CD14-positive monocyte (primary cell): ENCODE measurements around the gene AMBRA1. TPM values are rescaled to one million over a fixed set of nuclear protein-coding genes. Genes with fewer than 3 reads are reported as not detected.
A peak's percentile ranks its signal among the peaks of the same experiment; 100 is the strongest.

Experiments
- DNase-seq, 3 donors: peaks; one replicate each; pipeline ENCODE4 v3.0.0-alpha.2; 2011 to 2022
- H2AFZ ChIP-seq: 2 replicates; pipeline ENCODE4 v1.6.0; 2012; ENCODE audit warnings: mild to moderate bottlenecking, low read depth, low read length, inconsistent platforms; ENCODE audit not compliant: insufficient read depth, poor library complexity, severe bottlenecking
- H3K27ac ChIP-seq, 2 donors: 1 replicate in 1 of 2; 2 replicates in 1 of 2; pipeline ENCODE4 v1.5.1; 2012 to 2013; ENCODE audit warnings: low read length in 2 of 2, control low read depth in 1 of 2, inconsistent platforms in 1 of 2, low read depth in 1 of 2, mild to moderate bottlenecking in 1 of 2
- H3K27me3 ChIP-seq, 2 donors: one replicate each; pipeline versions ENCODE4 v1.6.0 to v1.6.1; 2011 to 2013; ENCODE audit warnings: low read length in 2 of 2; ENCODE audit not compliant: control insufficient read depth in 2 of 2, insufficient read depth in 2 of 2
- H3K36me3 ChIP-seq, 2 donors: replicated peaks in 1 of 2; 1 replicate in 1 of 2; 2 replicates in 1 of 2; pipeline versions ENCODE4 v1.5.1 to v1.6.1; 2012 to 2013; ENCODE audit warnings: low read length in 2 of 2, control low read depth in 1 of 2, inconsistent platforms in 1 of 2, mild to moderate bottlenecking in 1 of 2; ENCODE audit not compliant: insufficient read depth in 2 of 2, control insufficient read depth in 1 of 2
- H3K4me1 ChIP-seq, 2 donors: 1 replicate in 1 of 2; 2 replicates in 1 of 2; pipeline versions ENCODE4 v1.5.1 to v1.6.1; 2012 to 2013; ENCODE audit warnings: low read length in 2 of 2, control low read depth in 1 of 2, inconsistent platforms in 1 of 2, mild to moderate bottlenecking in 1 of 2, moderate library complexity in 1 of 2; ENCODE audit not compliant: insufficient read depth in 2 of 2, control insufficient read depth in 1 of 2
- H3K4me2 ChIP-seq: replicated peaks from 2 replicates; pipeline ENCODE3; 2012; ENCODE audit warnings: low read length, moderate library complexity, mild to moderate bottlenecking; ENCODE audit not compliant: poor library complexity, severe bottlenecking; ENCODE audit errors: extremely low read depth
- H3K4me3 ChIP-seq, 3 experiments: fragments of 200-600 bp in 1 of 3; sonication (generic) in 1 of 3; replicated peaks in 1 of 3; 1 replicate in 2 of 3; 2 replicates in 1 of 3; pipeline ENCODE4 v1.5.1; 2011 to 2013; ENCODE audit warnings: low read length in 3 of 3, mild to moderate bottlenecking in 3 of 3, control low read depth in 2 of 3, low read depth in 2 of 3, inconsistent platforms in 1 of 3, moderate library complexity in 1 of 3
- H3K79me2 ChIP-seq: 2 replicates; pipeline ENCODE4 v1.6.0; 2012; ENCODE audit warnings: mild to moderate bottlenecking, control low read depth, inconsistent platforms, low read length, moderate library complexity; ENCODE audit not compliant: insufficient read depth
- H3K9ac ChIP-seq: 2 replicates; pipeline ENCODE4 v1.6.0; 2017; ENCODE audit warnings: low read length, mild to moderate bottlenecking; ENCODE audit not compliant: insufficient read depth, poor library complexity, severe bottlenecking
- H3K9me3 ChIP-seq, 2 donors: replicated peaks in 1 of 2; 1 replicate in 1 of 2; 2 replicates in 1 of 2; pipeline versions ENCODE4 v1.5.1 to v1.6.1; 2012 to 2013; ENCODE audit warnings: low read length in 2 of 2, control low read depth in 1 of 2; ENCODE audit not compliant: control insufficient read depth in 1 of 2, insufficient read depth in 1 of 2
- H4K20me1 ChIP-seq: 2 replicates; pipeline ENCODE4 v1.6.0; 2012; ENCODE audit warnings: mild to moderate bottlenecking, low read length, control low read depth, moderate library complexity; ENCODE audit not compliant: insufficient read depth
- H3K27ac Mint-ChIP-seq, 7 donors: one replicate each; pipeline ENCODE4 v1.8.0; 2020; ENCODE audit warnings: mild to moderate bottlenecking in 7 of 7, mixed read lengths in 7 of 7, moderate library complexity in 6 of 7, inconsistent platforms in 2 of 7
- H3K27me3 Mint-ChIP-seq, 3 donors: one replicate each; pipeline ENCODE4 v1.8.0; 2021 to 2022; ENCODE audit warnings: low read depth in 3 of 3, mild to moderate bottlenecking in 3 of 3, mixed read lengths in 3 of 3, moderate library complexity in 3 of 3, inconsistent platforms in 1 of 3
- H3K36me3 Mint-ChIP-seq, 2 donors: one replicate each; pipeline ENCODE4 v1.8.0; 2020; ENCODE audit warnings: mixed read lengths in 2 of 2, inconsistent platforms in 1 of 2, mild to moderate bottlenecking in 1 of 2
- H3K4me1 Mint-ChIP-seq: one replicate; pipeline ENCODE4 v1.8.0; 2020; ENCODE audit warnings: mild to moderate bottlenecking, mixed read lengths
- H3K4me3 Mint-ChIP-seq, 2 donors: one replicate each; pipeline ENCODE4 v1.8.0; 2020; ENCODE audit warnings: mild to moderate bottlenecking in 2 of 2, mixed read lengths in 2 of 2, moderate library complexity in 1 of 2
- H3K9me3 Mint-ChIP-seq, 7 donors: one replicate each; pipeline ENCODE4 v1.8.0; 2020 to 2022; ENCODE audit warnings: mixed read lengths in 7 of 7, mild to moderate bottlenecking in 6 of 7, moderate library complexity in 6 of 7, inconsistent platforms in 2 of 7
- CTCF ChIP-seq: fragments of 200-600 bp; IDR thresholded peaks from one replicate; pipeline ENCODE4 v1.8.0; 2022; ENCODE audit warnings: antibody characterized with exemption, mild to moderate bottlenecking
- WGBS: methylation state at CpG from one replicate; pipeline ENCODE4 v1.1.5; 2013; ENCODE audit warnings: missing lambda C conversion rate; ENCODE audit not compliant: insufficient coverage; 5-methylcytosine and 5-hydroxymethylcytosine counted together
- intact Hi-C, 2 donors: fragments of 100-400 bp; cut with micrococcal nuclease; formaldehyde crosslinking; loops; one replicate each; pipeline versions ENCODE4 v1.15.0 to v1.15.1; 2023
- polyA plus RNA-seq, 3 donors: library from polyadenylated mRNA; depleted of rRNA in 1 of 3; unstranded in 2 of 3; stranded (reverse) in 1 of 3; fragments of 300-500 nt in 2 of 3; fragments of >200 nt in 1 of 3; fragmentation: Illumina TruSeq in 2 of 3; gene quantifications; 1 replicate in 2 of 3; 2 replicates in 1 of 3; pipeline ENCODE4 v1.2.3, GENCODE V29; 2012 to 2021

AMBRA1 gene
- polyA plus RNA-seq, 3 donors = 2.1 to 6.1 (median 3.8) TPM

DNA sequence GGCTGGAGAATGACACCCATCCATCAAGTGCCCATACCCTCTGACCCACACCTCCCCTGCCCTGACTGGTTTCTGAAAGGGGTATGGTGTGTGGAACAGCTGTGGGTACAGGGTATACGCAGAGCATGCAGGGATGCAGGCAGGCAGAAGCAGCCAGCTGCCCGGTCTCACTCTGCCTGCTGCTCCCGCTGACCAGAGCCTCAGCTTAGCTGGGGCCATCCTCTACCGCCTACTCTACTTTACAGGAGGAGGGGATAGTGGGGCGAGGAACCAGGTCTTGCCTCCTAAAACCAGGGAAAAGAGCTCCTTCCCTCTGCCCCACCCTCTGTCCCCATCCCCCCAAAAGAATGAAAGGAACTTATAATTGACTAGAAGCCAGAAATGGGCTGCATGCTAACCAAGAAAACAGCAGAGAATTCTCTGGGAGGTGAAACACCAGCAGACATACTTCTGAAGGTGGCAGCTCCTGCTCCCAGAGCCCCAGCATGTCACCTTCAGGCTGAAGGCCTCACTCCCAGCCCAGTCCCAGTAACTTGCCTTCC lies 189.3 kb downstream of the AMBRA1 start:
- no peaks in the 10 kb centered on the region for H3K9me3 Mint-ChIP-seq
- no CpG with 5 or more reads among the region's 5 CpGs for WGBS
- no peak for TF ChIP-seq CTCF
- Histone ChIP-seq H3K4me2 (no peak overlapping the region), H3K9me3 (no peaks in the 10 kb centered on the region), H3K4me1 (no peaks in the 10 kb centered on the region), H3K79me2 (no peaks in the 10 kb centered on the region), H3K9ac (no peak overlapping the region), H3K36me3 (peaks cover 44 to 80% of the 10 kb centered on the region in 2 donors), H3K27ac (no peak overlapping the region), H4K20me1 (no peaks in the 10 kb centered on the region), H3K27me3 (no peaks in the 10 kb centered on the region), H2AFZ (no peak overlapping the region), H3K4me3 (no peak overlapping the region)
- H3K4me1 Mint-ChIP-seq = no peaks in the 10 kb centered on the region
- peaks cover 53 to 76% of the 10 kb centered on the region in 2 donors for H3K36me3 Mint-ChIP-seq
- H3K4me3 Mint-ChIP-seq = no peak overlapping the region
- H3K27me3 Mint-ChIP-seq = peaks cover 0 to 1% (median 0%) of the 10 kb centered on the region in 3 donors
- DNase-seq = no peak
- intact Hi-C loops = no loop called here
- H3K27ac Mint-ChIP-seq = no peak overlapping the region

DNA sequence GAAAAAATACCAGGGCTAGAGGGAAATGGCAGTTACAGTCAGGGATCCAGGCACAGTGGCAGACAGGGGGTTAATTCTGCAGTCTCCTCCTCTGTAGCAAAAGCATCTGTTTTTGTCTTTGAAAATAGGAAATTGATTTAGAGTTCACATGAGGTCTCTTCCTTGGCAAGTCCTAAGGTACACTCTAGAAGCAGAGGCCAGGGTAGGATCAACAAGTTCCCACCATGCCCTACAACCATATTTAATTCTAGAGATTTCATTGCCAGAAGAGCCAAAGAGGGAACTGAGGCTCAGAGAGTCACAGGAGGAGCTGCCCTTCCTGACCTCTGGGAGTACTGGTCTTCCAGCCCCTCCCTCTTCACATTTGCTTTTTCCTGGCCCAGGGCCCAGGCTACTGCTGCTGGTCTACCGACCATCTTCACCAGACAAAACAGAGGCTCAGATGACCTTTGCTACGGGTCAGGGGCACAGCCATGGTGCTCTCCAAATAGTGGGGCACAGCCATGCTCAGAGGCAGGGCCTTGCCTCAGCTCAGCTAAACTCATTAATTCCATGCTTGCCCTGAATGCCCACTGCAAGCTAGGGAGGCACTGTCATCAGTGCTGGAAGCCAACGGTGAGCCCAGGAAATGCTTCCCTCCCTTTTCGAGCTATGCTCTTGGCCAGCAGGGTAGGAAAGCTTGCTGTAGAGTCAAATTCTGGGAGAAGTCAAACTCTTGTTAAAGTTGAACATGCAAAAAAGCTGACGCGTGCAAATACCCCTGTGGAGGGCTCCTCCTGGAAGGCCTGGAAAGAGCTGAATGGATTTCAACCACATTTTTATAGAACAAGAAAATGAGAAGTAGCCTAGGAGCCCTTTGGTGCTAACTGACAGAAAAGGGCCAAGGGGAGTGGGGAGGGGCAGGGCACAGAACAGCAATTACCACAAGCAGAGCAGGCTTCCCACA lies 190.6 kb downstream of the AMBRA1 start:
- TF ChIP-seq CTCF = no peak
- WGBS = 100% methylated on average over 5 of the region's 6 CpGs
- no peak overlapping the region for H3K4me2 ChIP-seq
- no peak overlapping the region for H3K4me3 ChIP-seq
- H2AFZ ChIP-seq = no peak overlapping the region
- H3K27me3 ChIP-seq = no peaks in the 10 kb centered on the region
- Mint-ChIP-seq H3K27ac (peak overlapping the region in 1 of 7 donors; percentile 43), H3K9me3 (no peaks in the 10 kb centered on the region), H3K4me3 (no peak overlapping the region), H3K36me3 (peaks cover 47 to 72% of the 10 kb centered on the region in 2 donors), H3K27me3 (peaks cover 0 to 1% (median 0%) of the 10 kb centered on the region in 3 donors), H3K4me1 (no peaks in the 10 kb centered on the region)
- no peaks in the 10 kb centered on the region for H4K20me1 ChIP-seq
- H3K79me2 ChIP-seq = no peaks in the 10 kb centered on the region
- H3K9ac ChIP-seq = no peak overlapping the region
- DNase-seq = no peak
- H3K27ac ChIP-seq = no peak overlapping the region
- intact Hi-C loops = no loop called here
- H3K4me1 ChIP-seq = no peaks in the 10 kb centered on the region
- no peaks in the 10 kb centered on the region for H3K9me3 ChIP-seq
- H3K36me3 ChIP-seq = peaks cover 34 to 68% of the 10 kb centered on the region in 2 donors
